A549 treated with AZD9567 at 1 μM for 4 hours (cell line): ENCODE measurements around the gene HOOK2. TPM values are rescaled to one million over a fixed set of nuclear protein-coding genes. Genes with fewer than 3 reads are reported as not detected.

ENCODE experiments used
- total RNA-seq: library from RNA; stranded (reverse); fragments of 200-300 nt; extraction: Qiagen RNA extraction; gene quantifications from 5 replicates; pipeline ENCODE4 v1.2.3, GENCODE V29; 2022; ENCODE audit not compliant: insufficient read depth

Gene HOOK2
- total RNA-seq = 9.8 to 14.0 TPM (median 12.8 TPM) in 5 replicates

GRCh38 chr19:12774588-12775555 is at the start of gene HOOK2:
Gene HOOK2, minus strand, starts transcription at chr19:12775552. Its CDS starts 103 bp downstream, at chr19:12775449.

GRCh38 chr19:12806242-12807081 is 31.1 kb upstream of the HOOK2 start, which contains the start of gene RNASEH2A:
Gene RNASEH2A, plus strand, starts transcription at chr19:12806584. Its CDS starts 90 bp downstream, at chr19:12806674.

GRCh38 chr19:12801466-12802266 is 26.3 kb upstream of the HOOK2 start, which contains the start of the genes PRDX2 and THSD8:
Gene PRDX2, minus strand, starts transcription at chr19:12801800. Its CDS starts 539 bp downstream, at chr19:12801261.
Gene THSD8, plus strand, starts transcription at chr19:12802069. Its CDS starts 3 bp downstream, at chr19:12802072.

GRCh38 chr19:12791345-12792050 is 16.1 kb upstream of the HOOK2 start, which contains the start of gene JUNB:
Gene JUNB, plus strand, starts transcription at chr19:12791486. Its CDS starts 286 bp downstream, at chr19:12791772.

GRCh38 chr19:12751635-12752034 is 23.7 kb downstream of the HOOK2 start, which contains the start of gene BEST2:
Gene BEST2, plus strand, starts transcription at chr19:12751791. Its CDS starts 802 bp downstream, at chr19:12752593.

GRCh38 chr19:12736995-12737834 is 38.1 kb downstream of the HOOK2 start, which contains the start of gene GET3:
Gene GET3, plus strand, starts transcription at chr19:12737497. Its CDS starts 9 bp downstream, at chr19:12737506.

GRCh38 chr19:12723641-12724426 is 51.5 kb downstream of the HOOK2 start, which contains the start of gene TNPO2:
Gene TNPO2, minus strand, starts transcription at chr19:12723932. Its CDS starts 2,955 bp downstream, at chr19:12720977.

Other genes starting within 250 kb of the HOOK2 start
- gene ZNF564, start 224.1 kb downstream of the HOOK2 start, total RNA-seq = 1.8 to 2.4 TPM (median 2.1 TPM) in 5 replicates
- gene ZNF490, start 164.7 kb downstream of the HOOK2 start, total RNA-seq = 0.54 to 3.3 TPM (median 0.66 TPM) in 5 replicates
- 4.5 to 11.0 TPM (median 5.7 TPM) in 5 replicates for gene ZNF791, start 164.6 kb downstream of the HOOK2 start, total RNA-seq
- 19.1 to 30.7 TPM (median 22.0 TPM) in 5 replicates for gene MAN2B1, start 108.8 kb downstream of the HOOK2 start, total RNA-seq
- gene WDR83, start 108.7 kb downstream of the HOOK2 start, total RNA-seq = 8.4 to 11.5 TPM (median 10.0 TPM) in 5 replicates
- gene DHPS, start 93.7 kb downstream of the HOOK2 start, total RNA-seq = 29.7 to 49.1 TPM (median 48.2 TPM) in 5 replicates
- gene GNG14, start 87.6 kb downstream of the HOOK2 start, total RNA-seq = not detected in 5 replicates
- gene FBXW9, start 78.9 kb downstream of the HOOK2 start, total RNA-seq = 11.4 to 14.6 TPM (median 13.9 TPM) in 5 replicates
- 31.3 to 35.3 TPM (median 33.6 TPM) in 5 replicates for gene TNPO2, start 51.6 kb downstream of the HOOK2 start, total RNA-seq
- 118 to 201 TPM (median 193 TPM) in 5 replicates for gene TRIR, start 40.9 kb downstream of the HOOK2 start, total RNA-seq
- 83.8 to 103 TPM (median 99.2 TPM) in 5 replicates for gene GET3, start 38.1 kb downstream of the HOOK2 start, total RNA-seq
- gene BEST2, start 23.8 kb downstream of the HOOK2 start, total RNA-seq = 0.59 to 1.0 TPM (median 0.79 TPM) in 4 of 5 replicates, not detected in the other
- gene JUNB, start 15.9 kb upstream of the HOOK2 start, total RNA-seq = 110 to 185 TPM (median 160 TPM) in 5 replicates
- 0.47 to 0.91 TPM (median 0.66 TPM) in 4 of 5 replicates, not detected in the other for gene PRDX2, start 26.2 kb upstream of the HOOK2 start, total RNA-seq
- gene THSD8, start 26.5 kb upstream of the HOOK2 start, total RNA-seq = 9.1 to 13.7 TPM (median 11.8 TPM) in 4 of 5 replicates, not detected in the other
- 39.4 to 50.4 TPM (median 46.8 TPM) in 5 replicates for gene RNASEH2A, start 31.0 kb upstream of the HOOK2 start, total RNA-seq
- gene RTBDN, start 59.0 kb upstream of the HOOK2 start, total RNA-seq = 0.08 to 0.09 TPM in 2 of 5 replicates, not detected in the others
- 1.5 to 7.0 TPM (median 1.7 TPM) in 5 replicates for gene MAST1, start 63.0 kb upstream of the HOOK2 start, total RNA-seq
- gene DNASE2, start 105.9 kb upstream of the HOOK2 start, total RNA-seq = 28.6 to 36.5 TPM (median 29.7 TPM) in 5 replicates
- gene KLF1, start 111.6 kb upstream of the HOOK2 start, total RNA-seq = 0.05 to 0.07 TPM in 2 of 5 replicates, not detected in the others
- gene GCDH, start 115.6 kb upstream of the HOOK2 start, total RNA-seq = 9.2 to 21.4 TPM (median 9.9 TPM) in 5 replicates
- 0.25 to 1.8 TPM (median 0.42 TPM) in 5 replicates for gene SYCE2, start 143.7 kb upstream of the HOOK2 start, total RNA-seq
- 60.5 to 80.0 TPM (median 74.4 TPM) in 5 replicates for gene FARSA, start 158.2 kb upstream of the HOOK2 start, total RNA-seq
- gene CALR, start 163.1 kb upstream of the HOOK2 start, total RNA-seq = 481 to 566 TPM (median 518 TPM) in 5 replicates
- gene RAD23A, start 170.3 kb upstream of the HOOK2 start, total RNA-seq = 73.1 to 82.3 TPM (median 81.9 TPM) in 5 replicates
- 20.6 to 55.7 TPM (median 51.6 TPM) in 5 replicates for gene GADD45GIP1, start 181.7 kb upstream of the HOOK2 start, total RNA-seq
- gene DAND5, start 194.0 kb upstream of the HOOK2 start, total RNA-seq = 0.03 to 0.07 TPM (median 0.06 TPM) in 3 of 5 replicates, not detected in the others
- 3.6 to 4.3 TPM (median 3.8 TPM) in 5 replicates for gene NFIX, start 219.9 kb upstream of the HOOK2 start, total RNA-seq